Calu3 (cell line): ENCODE results near the gene DEXI. TPM values are rescaled to one million over a fixed set of nuclear protein-coding genes. Genes with fewer than 3 reads are reported as not detected.
A peak's percentile ranks its signal among the peaks of the same experiment; 100 is the strongest.
"Not testable (repeated sequence)": the region's sequence is repeated elsewhere in the genome, so short reads cannot be mapped to it uniquely, and the experiment has no call there.

ENCODE experiments used
- BruUV-seq: library from RNA; stranded (reverse); fragments of 400-500 nt; replicated peaks from 2 replicates; lab custom pipeline; 2021; lab: Mats Ljungman, UMichigan
- CTCF ChIA-PET: fragments of 300-600 bp; sonication (Branson Sonifier 250); formaldehyde crosslinking; loops from one replicate; lab custom pipeline; 2022; ENCODE audit warnings: antibody characterized with exemption; lab: Charles Lee
- DNase-seq: peaks from one replicate; pipeline ENCODE4 v3.0.0; 2022
- H3K27ac Mint-ChIP-seq: one replicate; pipeline ENCODE4 v1.8.0; 2022; ENCODE audit warnings: mixed read lengths; ENCODE audit not compliant: unreplicated experiment
- H3K27me3 Mint-ChIP-seq: one replicate; pipeline ENCODE4 v1.8.0; 2022; ENCODE audit warnings: mixed read lengths; ENCODE audit not compliant: unreplicated experiment
- H3K36me3 Mint-ChIP-seq: one replicate; pipeline ENCODE4 v1.8.0; 2022; ENCODE audit warnings: mild to moderate bottlenecking, moderate library complexity, mixed read lengths; ENCODE audit not compliant: insufficient read depth, unreplicated experiment
- H3K4me1 Mint-ChIP-seq: one replicate; pipeline ENCODE4 v1.8.0; 2022; ENCODE audit warnings: mild to moderate bottlenecking, low read depth, mixed read lengths; ENCODE audit not compliant: unreplicated experiment
- H3K4me3 Mint-ChIP-seq: one replicate; pipeline ENCODE4 v1.8.0; 2022; ENCODE audit warnings: mild to moderate bottlenecking, low read depth, moderate library complexity, mixed read lengths; ENCODE audit not compliant: unreplicated experiment
- H3K9me3 Mint-ChIP-seq: one replicate; pipeline ENCODE4 v1.8.0; 2022; ENCODE audit warnings: low read depth, mixed read lengths; ENCODE audit not compliant: unreplicated experiment
- CTCF ChIP-seq: fragments of 200-600 bp; IDR thresholded peaks from one replicate; pipeline ENCODE4 v1.8.0; 2022; ENCODE audit warnings: antibody characterized with exemption; ENCODE audit not compliant: unreplicated experiment
- intact Hi-C: fragments of 100-400 bp; cut with micrococcal nuclease; formaldehyde crosslinking; loops from one replicate; pipeline ENCODE4 v1.10.0; 2022; ENCODE audit not compliant: unreplicated experiment
- total RNA-seq: library from RNA; stranded (reverse); gene quantifications from 2 replicates; pipeline ENCODE4 v1.2.3, GENCODE V29; 2022

DEXI gene
- total RNA-seq, 1 experiment from 2014 or later = 32.3 TPM

DNA sequence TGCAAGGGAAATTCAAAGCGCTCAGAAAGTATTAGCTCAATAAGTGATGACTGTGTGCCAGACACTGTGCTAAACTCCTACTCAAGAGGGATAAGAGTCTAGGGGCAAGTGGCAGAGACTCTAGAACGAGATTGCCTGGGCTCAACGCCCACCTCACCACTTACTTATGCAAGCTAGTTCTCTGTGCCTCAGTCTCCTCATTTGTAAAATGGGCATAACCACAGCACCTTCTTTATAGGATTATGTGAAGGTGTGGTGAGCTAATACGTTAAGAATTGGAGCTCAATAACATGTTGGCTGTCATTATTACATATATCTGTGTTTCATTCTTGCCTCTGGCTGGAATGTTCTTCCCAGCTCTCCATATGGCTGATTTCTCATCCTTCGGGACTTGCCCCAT lies 15.4 kb downstream of the DEXI start:
- CTCF ChIA-PET = interaction anchor here (0.6 kb wide), 2 partner anchors 238 to 344 kb away, joined by 3 read pairs; no protein-coding TSS in a partner anchor
- Mint-ChIP-seq H3K4me1 (no peaks in the 10 kb centered on the region), H3K4me3 (no peak overlapping the region), H3K9me3 (no peaks in the 10 kb centered on the region), H3K27me3 (no peaks in the 10 kb centered on the region), H3K36me3 (peaks cover 46% of the 10 kb centered on the region), H3K27ac (no peak overlapping the region)
- DNase-seq = no peak
- TF ChIP-seq CTCF = no peak
- intact Hi-C loops = no loop called here
- no TSS peak for BruUV-seq

DNA sequence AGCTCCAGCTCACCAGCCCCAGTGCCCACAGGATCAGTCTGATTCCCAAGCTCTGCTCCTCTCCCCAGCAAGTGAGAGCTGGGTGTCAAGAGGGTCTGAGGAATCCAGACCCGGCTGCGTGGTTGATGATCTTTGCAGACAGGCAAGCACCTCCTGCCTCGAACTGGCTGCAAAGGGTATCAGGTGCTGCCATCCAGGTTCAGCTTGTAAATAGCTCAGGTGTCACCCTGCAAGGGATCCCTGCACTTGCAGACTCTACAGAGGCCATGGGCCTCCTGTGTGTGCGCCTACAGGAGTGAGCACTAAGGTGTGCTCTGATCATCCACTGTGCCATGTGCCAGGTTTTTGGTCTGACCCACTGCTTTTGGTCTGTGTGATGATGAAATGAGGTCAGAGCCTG lies 16.2 kb downstream of the DEXI start:
- intact Hi-C loops = no loop called here
- CTCF ChIA-PET = interaction anchor here (0.6 kb wide), 3 partner anchors 237 to 834 kb away, joined by 3 to 4 read pairs (median 3); no protein-coding TSS in a partner anchor
- Mint-ChIP-seq H3K27ac (no peak overlapping the region), H3K4me1 (no peaks in the 10 kb centered on the region), H3K4me3 (no peak overlapping the region), H3K36me3 (peaks cover 44% of the 10 kb centered on the region), H3K27me3 (no peaks in the 10 kb centered on the region), H3K9me3 (no peaks in the 10 kb centered on the region)
- no TSS peak for BruUV-seq
- TF ChIP-seq CTCF = no peak
- no peak for DNase-seq

DNA sequence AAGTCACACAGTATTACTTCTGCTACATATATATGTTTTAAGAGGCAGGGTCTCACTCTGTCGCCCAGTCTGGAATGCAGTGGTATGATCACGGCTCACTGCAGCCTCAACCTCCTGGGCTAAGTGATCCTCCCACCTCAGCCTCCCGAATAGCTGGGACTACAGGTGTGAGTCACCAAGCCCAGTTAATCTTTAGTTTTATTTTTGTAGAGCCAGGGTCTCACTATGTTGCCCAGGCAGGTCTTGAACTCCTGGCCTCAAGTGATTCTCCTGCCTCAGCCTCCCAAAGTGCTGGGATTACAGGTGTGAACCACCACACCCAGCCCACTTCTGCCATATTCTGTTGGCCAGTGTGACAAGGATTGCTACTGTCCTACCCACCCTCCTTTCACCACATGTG lies 17.0 kb downstream of the DEXI start:
- H3K4me3 Mint-ChIP-seq, H3K27ac Mint-ChIP-seq, H3K9me3 Mint-ChIP-seq, BruUV-seq, H3K27me3 Mint-ChIP-seq, DNase-seq, intact Hi-C loops, H3K4me1 Mint-ChIP-seq: not testable (repeated sequence)
- peaks cover 39% of the 10 kb centered on the region for H3K36me3 Mint-ChIP-seq
- CTCF ChIA-PET = interaction anchor here (0.6 kb wide), 1 partner anchor 835 kb away, joined by 4 read pairs; no protein-coding TSS in a partner anchor

- TF ChIP-seq CTCF = no peak
- BruUV-seq = no TSS peak
- CTCF ChIA-PET = no interaction called here
- peak overlapping the region; percentile 7 for H3K27ac Mint-ChIP-seq
- no peak overlapping the region for H3K4me3 Mint-ChIP-seq
- H3K4me1 Mint-ChIP-seq = no peaks in the 10 kb centered on the region
- peaks cover 26% of the 10 kb centered on the region for H3K36me3 Mint-ChIP-seq
- DNase-seq = no peak
- H3K27me3 Mint-ChIP-seq = no peaks in the 10 kb centered on the region
- H3K9me3 Mint-ChIP-seq = no peaks in the 10 kb centered on the region
- intact Hi-C loops = no loop called here
These were observed 18.5 kb downstream of the DEXI start for GRCh38 chr16:10923650-10924214.

DNA sequence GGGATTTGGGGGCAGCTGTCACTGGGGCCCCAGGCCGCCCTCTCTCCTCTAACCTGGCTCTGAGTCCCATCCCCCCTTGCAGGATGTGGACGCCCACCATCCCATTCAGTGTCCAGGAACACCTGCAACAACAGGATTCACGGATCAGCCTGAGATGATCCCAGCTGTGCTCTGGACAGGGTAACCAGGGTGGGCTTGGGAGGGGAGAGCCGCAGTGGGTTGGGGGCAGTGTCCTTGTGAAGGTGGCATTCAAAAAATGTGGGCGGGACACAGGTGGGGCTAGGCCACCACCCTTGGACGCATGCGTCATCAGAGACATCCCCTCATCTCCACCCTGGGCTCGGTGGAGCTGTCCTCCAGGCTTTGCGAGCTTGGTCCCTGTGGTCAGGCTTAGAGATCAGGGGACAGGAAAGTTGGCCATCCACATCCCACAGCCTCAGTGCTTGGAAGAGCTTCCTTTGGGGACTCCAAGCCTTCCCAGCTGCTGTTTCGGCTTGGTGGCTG lies 19.1 kb downstream of the DEXI start:
- no TSS peak for BruUV-seq
- intact Hi-C loops = no loop called here

More for the DNA sequence above, 19.1 kb downstream of the DEXI start:
- Mint-ChIP-seq H3K4me3 (no peak overlapping the region), H3K36me3 (peaks cover 20% of the 10 kb centered on the region), H3K27ac (peak overlapping the region; percentile 7), H3K27me3 (no peaks in the 10 kb centered on the region), H3K9me3 (no peaks in the 10 kb centered on the region), H3K4me1 (peaks cover under 1% of the 10 kb centered on the region)
- CTCF ChIA-PET = interaction anchor here (0.6 kb wide), 1 partner anchor 162 kb away, joined by 4 read pairs; no protein-coding TSS in a partner anchor
- no peak for TF ChIP-seq CTCF
- no peak for DNase-seq
